ENCODE measurements around the gene MGRN1.

DNA sequence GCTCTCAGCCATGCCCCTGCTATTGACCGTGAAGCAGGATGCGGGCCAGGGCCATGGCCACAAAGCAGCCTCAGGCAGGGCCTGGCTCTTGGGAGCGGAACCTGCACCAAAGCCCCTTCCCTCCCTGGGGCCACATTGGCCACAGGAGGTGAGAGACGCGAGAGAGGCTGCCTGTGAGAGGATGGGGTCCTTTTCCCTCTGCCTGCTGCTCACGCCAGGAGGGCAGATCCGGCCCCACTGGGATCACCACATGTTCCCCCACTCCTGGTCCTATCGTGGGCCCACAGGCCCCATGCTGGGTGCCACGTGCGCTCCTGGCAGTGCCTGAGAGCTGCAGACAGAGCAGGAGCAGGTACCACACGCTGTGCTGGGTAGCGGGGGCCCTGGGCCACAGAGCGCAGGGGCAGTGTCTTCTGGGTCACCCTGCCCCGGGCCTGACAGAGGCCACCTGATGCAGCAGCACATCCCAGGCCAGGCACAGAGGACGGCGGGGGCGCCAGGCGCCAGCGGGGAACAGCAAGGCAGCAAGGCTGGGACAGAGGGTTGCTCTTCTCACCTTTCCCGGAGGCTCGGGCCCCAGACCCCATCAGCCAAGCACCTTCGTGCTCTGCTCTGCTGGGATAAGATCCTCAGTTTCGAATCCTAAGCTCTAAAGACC is 59.6 kb downstream of the MGRN1 start:
- TF ChIP-seq, protein P1, sequence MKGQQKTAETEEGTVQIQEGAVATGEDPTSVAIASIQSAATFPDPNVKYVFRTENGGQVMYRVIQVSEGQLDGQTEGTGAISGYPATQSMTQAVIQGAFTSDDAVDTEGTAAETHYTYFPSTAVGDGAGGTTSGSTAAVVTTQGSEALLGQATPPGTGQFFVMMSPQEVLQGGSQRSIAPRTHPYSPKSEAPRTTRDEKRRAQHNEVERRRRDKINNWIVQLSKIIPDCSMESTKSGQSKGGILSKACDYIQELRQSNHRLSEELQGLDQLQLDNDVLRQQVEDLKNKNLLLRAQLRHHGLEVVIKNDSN (IDR thresholded peaks at IDR 0.05): no peak
- no peak for TF ChIP-seq YY1 (IDR thresholded peaks at IDR 0.05; ENCODE audit: low read depth)
- no peak for TF ChIP-seq EGR1 (IDR thresholded peaks at IDR 0.05)
- no peak for TF ChIP-seq CREB1 (IDR thresholded peaks at IDR 0.05; ENCODE audit: low read depth)
- TF ChIP-seq RAD21 (IDR thresholded peaks at IDR 0.05; ENCODE audit: low read depth): no peak

Measured in Ishikawa (cell line).